GM23248 (cell line): ENCODE data around the gene TRRAP.

Experiments
- EZH2 ChIP-seq: fragments of 200-600 bp; sonication (generic); IDR thresholded peaks from 2 replicates; pipeline ENCODE4 v1.6.1; 2018; ENCODE audit warnings: antibody characterized with exemption, mild to moderate bottlenecking; ENCODE audit not compliant: insufficient read depth, poor library complexity, severe bottlenecking
- EZH2phosphoT487 ChIP-seq: fragments of 200-600 bp; sonication (generic); IDR thresholded peaks from 2 replicates; pipeline ENCODE4 v1.6.1; 2018; ENCODE audit warnings: antibody characterized with exemption, moderate library complexity, mild to moderate bottlenecking, low read depth; ENCODE audit not compliant: insufficient read depth

DNA sequence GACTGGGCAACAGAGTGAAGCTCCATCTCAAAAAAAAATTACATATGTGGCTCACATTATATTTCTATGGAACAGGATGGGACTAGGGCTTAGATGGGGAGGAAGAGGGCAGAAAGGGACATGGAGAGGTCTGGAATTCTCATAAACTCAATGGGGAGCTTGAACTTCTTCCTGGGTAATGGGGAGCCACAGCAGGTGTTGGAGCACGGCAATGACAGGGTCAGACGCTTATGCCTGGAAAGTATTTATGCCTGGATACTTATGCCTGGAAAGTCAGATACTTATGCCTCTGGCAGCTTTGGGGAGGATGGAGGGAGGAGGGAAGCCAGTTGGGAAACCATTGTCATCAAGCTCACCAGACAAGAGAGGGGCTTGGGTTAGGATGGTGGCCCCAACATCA, 45.3 kb upstream of the TRRAP start:
- TF ChIP-seq EZH2 (no peak), EZH2phosphoT487 (no peak)
